DLD1 (cell line): Measurements from ENCODE around the gene PEDS1.
"Not testable (repeated sequence)": the region's sequence is repeated elsewhere in the genome, so short reads cannot be mapped to it uniquely, and the experiment has no call there.

Experiments
- in situ Hi-C: cut with HindIII; loops from 2 replicates; pipeline ENCODE4 v1.10.0; 2017; ENCODE audit warnings: low sequenced_read_pairs

The PEDS1 gene

DNA sequence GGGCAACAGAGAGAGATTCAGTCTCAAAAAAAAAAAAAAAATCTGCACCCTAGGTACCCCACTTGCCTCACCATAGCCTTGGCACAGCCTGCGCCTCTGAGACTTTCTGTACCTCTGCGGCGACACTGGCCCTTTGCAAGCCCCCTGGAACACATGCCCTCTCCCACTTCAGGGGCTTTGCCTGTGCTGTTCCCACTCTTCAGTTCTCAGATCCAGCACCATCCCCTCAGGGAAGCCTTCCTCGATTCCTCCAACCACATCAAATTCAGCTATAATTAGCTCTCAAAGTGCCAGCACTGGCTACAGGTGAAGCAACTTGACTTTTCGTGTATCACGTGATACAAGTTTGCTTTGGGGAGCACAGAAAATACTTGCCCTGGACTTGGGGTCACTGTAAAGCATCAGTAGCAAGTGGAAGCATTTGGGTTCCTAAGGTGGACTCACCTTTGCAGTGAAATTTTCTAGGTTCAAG is 38.4 kb downstream of the PEDS1 start:
- in situ Hi-C loops, result no loop called here

GRCh38 chr20:50113420-50114224 is 39.9 kb downstream of the PEDS1 start:
- in situ Hi-C loops, result no loop called here

- in situ Hi-C loops, result no loop called here
These were observed 40.8 kb downstream of the PEDS1 start, which contains the start of gene UBE2V1 for GRCh38 chr20:50112512-50113419. Gene UBE2V1 (minus strand): TSS chr20:50113150. CDS start chr20:50113128, 22 bp downstream.

GRCh38 chr20:50111829-50112495 is 41.6 kb downstream of the PEDS1 start:
- in situ Hi-C loops, result no loop called here

DNA sequence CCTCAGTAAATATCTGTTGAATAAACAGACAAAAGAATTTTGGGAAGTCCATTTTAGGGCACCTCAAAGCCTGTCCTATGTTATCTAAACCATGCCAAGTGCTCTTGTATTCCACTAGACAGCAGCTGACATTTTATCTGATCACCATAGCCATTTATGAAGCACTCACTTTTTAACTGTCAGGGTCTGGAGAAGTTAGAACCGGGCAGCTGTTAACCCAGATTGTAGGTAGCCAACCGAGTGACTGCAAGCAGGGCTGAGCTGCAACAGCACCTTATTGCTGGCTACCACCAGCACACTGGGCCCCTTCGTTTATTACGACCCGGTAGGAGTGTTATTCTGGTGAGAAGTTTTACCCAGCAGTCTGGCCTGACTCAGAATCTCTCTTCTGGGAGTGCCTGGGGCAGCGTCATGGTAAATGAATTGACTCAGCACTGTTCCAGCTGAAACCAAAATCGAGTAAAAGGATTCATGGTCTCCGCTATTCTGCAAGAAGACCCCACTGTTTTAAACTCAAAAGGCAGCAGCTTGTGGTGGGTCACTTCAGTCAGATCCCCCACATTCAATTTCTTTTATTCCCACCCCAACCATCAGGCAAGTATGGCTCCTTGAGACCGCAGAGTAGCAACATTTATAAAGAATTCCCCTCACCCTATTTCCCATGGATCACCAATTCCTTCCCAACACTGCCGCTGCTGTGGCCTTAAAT is 42.2 kb downstream of the PEDS1 start:
- in situ Hi-C loops, result no loop called here

- in situ Hi-C loops, result no loop called here
These were observed 43.1 kb downstream of the PEDS1 start for GRCh38 chr20:50110141-50111047.

DNA sequence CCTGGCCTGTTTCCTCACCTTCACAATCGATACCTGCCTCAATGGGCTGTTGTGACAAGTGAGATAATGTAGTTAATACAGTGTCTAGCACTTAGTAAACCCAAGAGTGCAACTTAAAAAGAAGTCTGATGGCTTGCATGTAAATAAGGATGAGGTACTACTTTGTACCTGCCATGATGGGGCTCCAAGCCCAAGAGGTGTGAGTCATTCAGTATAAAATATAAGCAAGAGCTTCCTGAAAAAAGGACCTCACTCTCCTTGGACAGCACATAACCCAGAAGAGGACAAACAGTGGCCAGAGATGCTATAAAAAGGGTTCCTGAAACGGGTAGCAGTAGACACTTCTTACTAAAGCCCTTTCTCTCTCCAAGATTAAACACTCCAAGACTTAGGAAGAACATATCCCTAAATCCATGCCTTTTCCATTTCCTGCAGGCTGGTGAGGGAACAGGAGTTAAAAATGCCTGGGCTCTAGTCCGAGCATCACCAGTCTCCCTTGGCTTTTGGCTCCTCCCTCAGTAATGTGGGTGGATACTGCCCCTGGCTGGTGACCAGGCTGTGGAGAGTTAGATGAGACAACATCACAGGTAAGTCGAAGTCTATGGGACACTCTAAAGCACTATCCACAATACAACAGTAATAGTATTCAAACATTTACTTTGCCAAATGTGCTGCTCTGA is 44.8 kb downstream of the PEDS1 start:
- in situ Hi-C loops, result no loop called here

DNA sequence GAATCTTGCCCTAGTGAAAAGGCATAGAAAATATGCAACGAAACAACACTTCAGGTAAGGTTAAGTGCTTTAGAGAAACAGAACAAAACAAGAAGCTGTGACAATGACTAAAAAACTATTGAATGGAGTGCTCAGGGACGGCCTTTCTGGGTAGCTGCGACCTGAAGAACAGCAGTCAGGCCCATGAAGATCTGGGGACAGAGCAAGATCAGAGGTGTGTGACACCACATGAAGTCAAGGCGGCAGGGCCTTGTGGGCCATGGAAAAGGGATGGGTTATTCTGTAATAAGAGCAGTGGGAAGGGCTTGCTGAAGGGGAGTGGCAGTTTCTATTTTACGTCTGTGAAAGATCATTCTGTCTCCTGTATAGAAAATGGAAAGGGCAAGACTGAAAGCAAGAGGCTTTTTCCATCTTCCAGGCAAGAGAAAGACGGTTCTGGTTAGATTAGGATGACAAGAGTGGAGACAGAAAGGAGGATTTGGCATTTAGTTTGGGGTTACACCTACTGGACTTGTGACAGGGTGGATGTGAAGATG is 45.7 kb downstream of the PEDS1 start:
- in situ Hi-C loops, result no loop called here

- in situ Hi-C loops, result no loop called here
These were observed 46.4 kb downstream of the PEDS1 start for GRCh38 chr20:50107086-50107660.

- in situ Hi-C loops, result not testable (repeated sequence)
These were observed 46.9 kb downstream of the PEDS1 start for GRCh38 chr20:50106669-50107068.
